ENCODE results near the gene STEAP3. TPM values are rescaled to one million over a fixed set of nuclear protein-coding genes. Genes with fewer than 3 reads are reported as not detected.

Gene STEAP3
- total RNA-seq, 1 donor, result 50.9 TPM

DNA sequence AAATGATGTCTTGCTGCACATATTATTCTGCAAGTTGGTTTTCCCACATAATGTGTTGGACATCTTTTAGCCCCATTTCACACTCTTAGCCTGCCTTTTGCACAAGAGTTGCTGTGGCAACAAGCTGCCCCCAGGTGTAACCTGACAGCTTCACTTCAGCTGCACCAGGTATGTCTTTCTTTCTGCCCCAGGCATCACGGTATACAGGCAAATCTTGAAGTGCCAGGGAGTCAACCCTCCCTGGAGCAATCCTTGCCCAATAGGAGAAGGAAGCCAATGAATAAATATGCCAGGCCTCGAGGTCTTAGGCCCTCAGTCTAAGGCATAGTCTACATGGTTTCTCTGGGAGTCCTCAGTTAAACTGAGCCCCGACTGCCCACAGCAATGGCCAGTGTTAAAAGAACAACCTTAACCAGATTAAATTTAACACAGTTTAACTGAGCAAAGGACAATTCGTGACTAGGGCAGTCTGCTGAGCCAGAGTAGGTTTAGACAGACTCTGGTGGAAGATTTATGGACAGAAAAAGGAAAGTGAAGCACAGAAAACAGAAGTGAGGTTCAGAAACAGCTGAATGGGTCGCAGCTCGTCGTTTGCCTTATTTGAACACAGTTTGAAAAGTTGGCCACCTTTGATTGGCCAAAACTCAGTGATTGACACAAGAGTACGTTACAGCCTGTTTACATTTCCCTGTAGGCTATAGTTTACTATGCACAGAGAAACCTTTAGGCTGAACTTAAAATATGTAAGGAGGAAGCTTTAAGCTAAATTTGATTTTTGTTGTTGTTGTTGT, 33.1 kb upstream of the STEAP3 start:
- no peak for DNase-seq (ENCODE audit: low read depth)
- H3K4me3 ChIP-seq (ENCODE audit: low read depth, low read length), result no peak overlapping the region
- TF ChIP-seq, protein P1, sequence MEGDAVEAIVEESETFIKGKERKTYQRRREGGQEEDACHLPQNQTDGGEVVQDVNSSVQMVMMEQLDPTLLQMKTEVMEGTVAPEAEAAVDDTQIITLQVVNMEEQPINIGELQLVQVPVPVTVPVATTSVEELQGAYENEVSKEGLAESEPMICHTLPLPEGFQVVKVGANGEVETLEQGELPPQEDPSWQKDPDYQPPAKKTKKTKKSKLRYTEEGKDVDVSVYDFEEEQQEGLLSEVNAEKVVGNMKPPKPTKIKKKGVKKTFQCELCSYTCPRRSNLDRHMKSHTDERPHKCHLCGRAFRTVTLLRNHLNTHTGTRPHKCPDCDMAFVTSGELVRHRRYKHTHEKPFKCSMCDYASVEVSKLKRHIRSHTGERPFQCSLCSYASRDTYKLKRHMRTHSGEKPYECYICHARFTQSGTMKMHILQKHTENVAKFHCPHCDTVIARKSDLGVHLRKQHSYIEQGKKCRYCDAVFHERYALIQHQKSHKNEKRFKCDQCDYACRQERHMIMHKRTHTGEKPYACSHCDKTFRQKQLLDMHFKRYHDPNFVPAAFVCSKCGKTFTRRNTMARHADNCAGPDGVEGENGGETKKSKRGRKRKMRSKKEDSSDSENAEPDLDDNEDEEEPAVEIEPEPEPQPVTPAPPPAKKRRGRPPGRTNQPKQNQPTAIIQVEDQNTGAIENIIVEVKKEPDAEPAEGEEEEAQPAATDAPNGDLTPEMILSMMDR (IDR thresholded peaks at IDR 0.05; ENCODE audit: insufficient read depth, low read length), result no peak

DNA sequence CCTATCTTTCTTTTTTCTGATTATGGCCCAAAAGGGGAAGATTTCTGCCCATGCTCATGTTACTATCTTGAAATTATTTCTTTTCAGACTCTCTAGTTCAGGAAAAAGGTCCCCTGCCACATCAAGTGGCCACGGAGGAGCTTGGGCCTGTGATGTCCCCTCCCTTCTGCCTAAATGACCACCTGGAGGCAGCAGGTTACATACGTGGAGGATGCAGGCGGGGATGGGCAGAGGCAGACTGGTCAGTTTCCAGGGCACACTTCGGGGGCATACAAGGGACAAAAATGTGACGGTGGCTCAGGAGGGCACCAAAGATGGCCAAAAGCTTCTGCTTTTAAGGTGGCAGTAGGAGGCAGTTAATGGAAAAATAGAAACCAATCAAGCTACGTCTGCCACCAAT, 30.7 kb upstream of the STEAP3 start:
- no peak overlapping the region for H3K4me3 ChIP-seq (ENCODE audit: low read depth, low read length)
- TF ChIP-seq, protein P1 (IDR thresholded peaks at IDR 0.05; ENCODE audit: insufficient read depth, low read length), result no peak
- no peak for DNase-seq (ENCODE audit: low read depth)

DNA sequence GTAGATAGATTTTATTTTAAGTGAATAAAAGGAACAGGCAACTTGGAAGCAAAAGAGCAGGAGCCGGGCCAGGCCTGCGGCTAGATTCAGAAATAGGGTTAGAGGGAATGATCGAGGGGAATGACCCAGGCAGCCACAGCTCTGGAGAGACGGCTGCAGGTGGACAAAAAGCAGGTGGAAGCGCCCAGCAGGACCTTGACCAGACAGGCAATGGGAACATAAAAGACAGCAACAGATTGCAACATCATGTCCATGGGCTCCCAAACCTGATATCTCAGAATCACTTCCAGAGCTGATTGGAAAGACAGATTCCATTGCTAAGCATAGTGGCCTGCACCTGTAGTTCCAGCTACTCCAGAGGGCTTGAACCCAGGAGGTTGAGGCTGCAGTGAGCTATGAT, 28.6 kb upstream of the STEAP3 start:
- no peak overlapping the region for H3K4me3 ChIP-seq (ENCODE audit: low read depth, low read length)
- TF ChIP-seq, protein P1 (IDR thresholded peaks at IDR 0.05; ENCODE audit: insufficient read depth, low read length), result no peak

DNA sequence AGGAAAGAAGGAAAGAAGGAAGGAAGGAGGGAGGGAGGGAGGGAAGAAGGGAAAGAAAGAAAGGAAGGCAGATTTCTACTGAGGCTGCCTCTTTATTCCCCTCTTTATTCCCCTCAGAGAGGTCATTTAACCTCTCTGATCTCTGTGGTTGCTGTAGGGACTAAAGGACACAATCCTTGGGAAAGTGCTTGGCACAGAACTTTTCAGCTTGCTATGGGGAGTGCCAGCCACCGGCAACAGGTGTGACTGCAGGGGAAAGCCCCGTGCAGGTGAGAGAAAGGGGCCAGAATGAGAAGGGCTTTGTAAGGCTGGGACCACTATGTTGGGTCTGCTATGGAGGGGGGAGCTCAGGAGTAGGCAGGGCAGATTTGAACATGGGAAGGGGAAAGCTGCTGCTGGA, 27.7 kb upstream of the STEAP3 start:
- no peak for DNase-seq (ENCODE audit: low read depth)
- no peak overlapping the region for H3K4me3 ChIP-seq (ENCODE audit: low read depth, low read length)
- TF ChIP-seq, protein P1 (IDR thresholded peaks at IDR 0.05; ENCODE audit: insufficient read depth, low read length), result no peak

More for the DNA sequence above, 28.6 kb upstream of the STEAP3 start:
- no peak for DNase-seq (ENCODE audit: low read depth)

DNA sequence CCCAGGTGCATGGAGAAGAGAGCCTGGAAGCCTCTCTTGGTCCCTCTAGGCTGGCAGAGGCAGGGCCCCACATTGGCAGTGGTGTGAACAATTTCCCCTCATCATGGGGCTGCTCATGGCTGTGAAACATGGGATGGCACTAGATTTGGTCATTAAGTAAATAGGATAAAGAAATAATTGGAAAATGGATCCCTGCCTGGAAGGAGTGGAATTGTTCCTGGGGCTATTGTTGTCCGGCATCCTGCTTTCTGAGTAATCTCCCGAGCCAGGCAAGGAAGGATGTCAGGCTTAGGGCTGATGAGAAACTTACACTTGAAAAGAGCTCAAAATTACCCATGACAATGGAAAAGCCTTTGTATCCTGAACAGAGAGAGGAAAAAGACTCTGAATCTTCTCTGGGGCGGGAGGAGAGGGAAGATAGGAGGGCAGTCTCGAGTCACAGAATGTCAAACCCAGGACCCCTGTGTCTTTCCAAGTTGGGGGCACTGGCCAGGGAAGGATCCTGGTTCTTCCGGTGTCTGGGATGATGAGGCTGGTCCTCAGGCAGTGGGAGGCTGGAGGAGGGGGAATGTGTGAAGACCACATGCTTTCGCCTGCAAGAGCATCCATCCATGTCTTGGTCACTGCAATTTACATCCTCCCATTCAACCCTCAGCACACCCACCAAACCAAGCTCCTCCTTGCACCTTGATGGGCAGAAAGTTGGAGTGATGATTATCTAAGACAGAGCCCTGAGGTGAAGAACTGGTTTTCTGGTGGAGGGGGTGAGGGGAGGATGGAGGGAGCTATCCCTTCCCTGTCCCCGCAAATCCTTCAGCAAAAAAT, 27.1 kb upstream of the STEAP3 start:
- TF ChIP-seq, protein P1 (IDR thresholded peaks at IDR 0.05; ENCODE audit: insufficient read depth, low read length), result no peak
- no peak overlapping the region for H3K4me3 ChIP-seq (ENCODE audit: low read depth, low read length)
- DNase-seq (ENCODE audit: low read depth), result peak; percentile 57

DNA sequence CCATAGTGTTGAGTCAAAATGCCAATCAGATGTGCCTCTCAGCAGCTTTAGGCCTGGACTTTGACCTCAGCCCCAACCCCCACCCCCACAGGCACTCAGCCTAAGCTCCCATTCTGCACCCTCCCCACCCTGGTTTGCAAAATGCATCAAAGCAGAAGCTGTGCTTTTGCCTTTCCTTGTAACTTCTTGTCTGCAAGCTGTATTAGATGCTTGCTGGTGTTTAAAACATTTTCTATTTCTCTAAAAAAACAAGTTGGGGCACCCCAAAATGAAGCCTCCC, 26.6 kb upstream of the STEAP3 start:
- no peak for DNase-seq (ENCODE audit: low read depth)

More for the DNA sequence above, 26.6 kb upstream of the STEAP3 start:
- TF ChIP-seq, protein P1 (IDR thresholded peaks at IDR 0.05; ENCODE audit: insufficient read depth, low read length), result no peak
- H3K4me3 ChIP-seq (ENCODE audit: low read depth, low read length), result no peak overlapping the region

Data from fibroblast of the aortic adventitia (primary cell).